A673 (cell line): Measurements from ENCODE around the gene PIK3R6. TPM values are rescaled to one million over a fixed set of nuclear protein-coding genes. Genes with fewer than 3 reads are reported as not detected.
A peak's percentile ranks its signal among the peaks of the same experiment; 100 is the strongest.

ENCODE experiments used
- Bru-seq: library from RNA; stranded (reverse); fragments of 400-500 nt; gene quantifications from one replicate; lab custom pipeline; 2021; lab: Mats Ljungman, UMichigan
- BruChase-seq, 2 experiments: library from RNA; stranded (reverse); fragments of 400-500 nt; gene quantifications; one replicate each; lab custom pipeline; 2021; lab: Mats Ljungman, UMichigan
- BruUV-seq: library from RNA; stranded (reverse); fragments of 400-500 nt; replicated peaks from 2 replicates; lab custom pipeline; 2021; lab: Mats Ljungman, UMichigan
- CTCF ChIA-PET: fragments of 300-600 bp; sonication (Branson Sonifier 250); formaldehyde crosslinking; loops from one replicate; lab custom pipeline; 2022; ENCODE audit warnings: antibody characterized with exemption; lab: Charles Lee
- POLR2A ChIA-PET: fragments of 300-600 bp; sonication (Branson Sonifier 250); formaldehyde crosslinking; loops from one replicate; lab custom pipeline; 2022; ENCODE audit warnings: antibody characterized with exemption; ENCODE audit not compliant: low non-redundant PET; lab: Charles Lee
- DNase-seq: peaks from one replicate; pipeline ENCODE4 v3.0.0-alpha.2; 2015; ENCODE audit warnings: low spot score
- H3K27ac ChIP-seq: fragments of 200-600 bp; sonication (generic); 2 replicates; pipeline ENCODE4 v1.5.1; 2016; ENCODE audit warnings: mixed run types, low read depth, mild to moderate bottlenecking, mixed read lengths, antibody characterized with exemption, low read length; ENCODE audit not compliant: poor library complexity, severe bottlenecking
- H3K27me3 ChIP-seq: fragments of 200-600 bp; sonication (generic); replicated peaks from 2 replicates; pipeline ENCODE4 v1.6.1; 2017; ENCODE audit warnings: mixed run types, low read depth, mild to moderate bottlenecking, mixed read lengths, antibody characterized with exemption, low read length; ENCODE audit not compliant: insufficient read depth, poor library complexity
- H3K36me3 ChIP-seq: fragments of 200-600 bp; sonication (generic); 2 replicates; pipeline ENCODE4 v1.6.1; 2016; ENCODE audit warnings: mixed run types, mild to moderate bottlenecking, mixed read lengths, antibody characterized with exemption, low read length; ENCODE audit not compliant: insufficient read depth, poor library complexity, severe bottlenecking
- H3K4me1 ChIP-seq: fragments of 200-600 bp; sonication (generic); 2 replicates; pipeline ENCODE4 v1.6.1; 2017; ENCODE audit warnings: mixed run types, mild to moderate bottlenecking, mixed read lengths, antibody characterized with exemption, low read length; ENCODE audit not compliant: insufficient read depth, poor library complexity, severe bottlenecking
- H3K4me3 ChIP-seq: fragments of 200-600 bp; sonication (generic); 2 replicates; pipeline ENCODE4 v1.5.1; 2016; ENCODE audit warnings: low read depth, mixed run types, mild to moderate bottlenecking, mixed read lengths, low read length; ENCODE audit not compliant: poor library complexity, severe bottlenecking
- H3K9me3 ChIP-seq: fragments of 200-600 bp; sonication (generic); 2 replicates; pipeline ENCODE4 v1.6.1; 2016; ENCODE audit warnings: mixed run types, low read depth, mild to moderate bottlenecking, mixed read lengths, antibody characterized with exemption, low read length; ENCODE audit not compliant: poor library complexity, severe bottlenecking
- EZH2 ChIP-seq: fragments of 200-600 bp; sonication (generic); IDR thresholded peaks from 2 replicates; pipeline ENCODE4 v1.6.1; 2017; ENCODE audit warnings: borderline replicate concordance, low read depth, mild to moderate bottlenecking, mixed read lengths, antibody characterized with exemption, low read length; ENCODE audit not compliant: poor library complexity, severe bottlenecking
- intact Hi-C: fragments of 100-400 bp; cut with micrococcal nuclease; formaldehyde crosslinking; loops from one replicate; pipeline ENCODE4 v1.10.0; 2022; ENCODE audit not compliant: unreplicated experiment
- long read RNA-seq: library from polyadenylated mRNA; stranded (forward); transcript quantifications from one replicate; pipeline ENCODE4 v2.0.0, GENCODE V29; 2022
- total RNA-seq: library from RNA; stranded (reverse); gene quantifications from 2 replicates; pipeline ENCODE4 v1.2.3, GENCODE V29; 2021
- TF ChIP-seq, protein P1 (sequence below): fragments of 300-800, 200-600 bp; sonication (generic); conservative IDR thresholded peaks from 2 replicates; pipeline ENCODE4 v1.5.1; 2017; ENCODE audit warnings: low read depth, mild to moderate bottlenecking, antibody characterized with exemption, low read length, moderate library complexity, mixed read lengths

The PIK3R6 gene, protein sequence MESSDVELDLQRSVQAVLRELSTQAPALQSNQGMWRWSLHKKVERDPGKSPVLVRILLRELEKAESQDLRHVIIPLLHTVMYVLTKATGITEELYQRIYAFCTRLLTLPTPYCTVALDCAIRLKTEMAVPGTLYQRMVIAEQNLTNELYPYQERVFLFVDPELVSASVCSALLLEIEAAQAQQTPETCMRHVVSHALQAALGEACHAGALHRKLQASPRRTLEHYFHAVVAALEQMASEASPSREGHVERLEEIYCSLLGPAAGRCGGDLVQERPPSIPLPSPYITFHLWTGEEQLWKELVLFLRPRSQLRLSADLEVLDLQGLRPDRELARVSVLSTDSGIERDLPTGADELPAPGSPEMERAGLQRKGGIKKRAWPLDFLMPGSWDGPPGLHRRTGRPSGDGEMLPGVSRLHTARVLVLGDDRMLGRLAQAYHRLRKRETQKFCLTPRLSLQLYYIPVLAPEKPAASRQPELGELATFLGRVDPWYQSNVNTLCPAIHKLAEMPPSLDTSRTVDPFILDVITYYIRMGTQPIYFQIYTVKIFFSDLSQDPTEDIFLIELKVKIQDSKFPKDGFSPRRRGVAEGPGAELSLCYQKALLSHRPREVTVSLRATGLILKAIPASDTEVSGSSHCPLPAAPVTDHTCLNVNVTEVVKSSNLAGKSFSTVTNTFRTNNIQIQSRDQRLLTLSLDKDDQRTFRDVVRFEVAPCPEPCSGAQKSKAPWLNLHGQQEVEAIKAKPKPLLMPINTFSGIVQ
- total RNA-seq (0.13 TPM in 1 of 2 replicates, not detected in the other), Bru-seq, nascent RNA (percentile 3 among the genes with signal in this experiment), BruChase-seq, experiment 1, labeled RNA remaining after a 2-hour chase (not detected), BruChase-seq, experiment 2, labeled RNA remaining after a 6-hour chase (not detected)
- long read RNA-seq = 0 reads

DNA sequence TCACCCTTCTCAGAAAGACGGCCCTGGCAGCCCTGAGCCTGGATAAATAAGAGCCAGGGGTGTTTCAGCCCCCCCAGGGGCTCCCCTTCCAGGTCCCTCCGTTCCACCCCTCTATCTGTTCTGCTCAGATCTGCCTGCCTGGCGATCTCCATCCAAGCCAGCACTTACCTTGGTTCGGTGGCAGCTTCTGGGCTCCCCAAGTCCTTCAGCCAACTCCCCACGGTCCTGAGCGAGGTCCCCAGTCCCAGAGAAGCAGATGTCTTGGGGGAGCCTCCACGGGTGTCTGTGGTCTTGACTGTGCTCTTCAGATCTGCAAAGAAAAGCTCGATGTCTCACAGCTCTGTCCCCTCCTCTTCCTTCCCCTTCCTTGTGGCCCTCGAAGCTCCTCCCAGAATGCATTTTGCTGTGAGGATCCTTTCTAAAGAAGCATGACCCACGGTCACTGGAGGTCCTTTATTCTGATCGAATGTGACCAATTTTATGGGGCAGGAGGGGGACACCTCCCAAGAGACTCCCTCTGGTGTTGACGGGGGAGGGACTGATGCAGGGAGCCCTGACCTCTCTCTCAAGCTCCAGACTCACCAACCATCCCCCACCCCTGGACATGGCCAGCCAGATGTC is at the start of gene PIK3R6:
Gene PIK3R6 (minus strand): TSS at position 314 of the 621 bp plus-strand sequence. CDS start 17,880 bp downstream, outside the sequence.
- Histone ChIP-seq H3K27me3 (no peaks in the 10 kb centered on the region), H3K27ac (no peak within 1 kb of the TSS), H3K4me1 (no peaks in the 10 kb centered on the region), H3K9me3 (no peaks in the 10 kb centered on the region), H3K36me3 (no peaks in the 10 kb centered on the region), H3K4me3 (no peak within 1 kb of the TSS)
- TF ChIP-seq, protein P1, sequence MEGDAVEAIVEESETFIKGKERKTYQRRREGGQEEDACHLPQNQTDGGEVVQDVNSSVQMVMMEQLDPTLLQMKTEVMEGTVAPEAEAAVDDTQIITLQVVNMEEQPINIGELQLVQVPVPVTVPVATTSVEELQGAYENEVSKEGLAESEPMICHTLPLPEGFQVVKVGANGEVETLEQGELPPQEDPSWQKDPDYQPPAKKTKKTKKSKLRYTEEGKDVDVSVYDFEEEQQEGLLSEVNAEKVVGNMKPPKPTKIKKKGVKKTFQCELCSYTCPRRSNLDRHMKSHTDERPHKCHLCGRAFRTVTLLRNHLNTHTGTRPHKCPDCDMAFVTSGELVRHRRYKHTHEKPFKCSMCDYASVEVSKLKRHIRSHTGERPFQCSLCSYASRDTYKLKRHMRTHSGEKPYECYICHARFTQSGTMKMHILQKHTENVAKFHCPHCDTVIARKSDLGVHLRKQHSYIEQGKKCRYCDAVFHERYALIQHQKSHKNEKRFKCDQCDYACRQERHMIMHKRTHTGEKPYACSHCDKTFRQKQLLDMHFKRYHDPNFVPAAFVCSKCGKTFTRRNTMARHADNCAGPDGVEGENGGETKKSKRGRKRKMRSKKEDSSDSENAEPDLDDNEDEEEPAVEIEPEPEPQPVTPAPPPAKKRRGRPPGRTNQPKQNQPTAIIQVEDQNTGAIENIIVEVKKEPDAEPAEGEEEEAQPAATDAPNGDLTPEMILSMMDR = no peak
- TF ChIP-seq EZH2 = no peak
- intact Hi-C loops = no loop called here
- ChIA-PET CTCF (no interaction called here), POLR2A (no interaction called here)
- no peak for DNase-seq
- BruUV-seq = no TSS peak

DNA sequence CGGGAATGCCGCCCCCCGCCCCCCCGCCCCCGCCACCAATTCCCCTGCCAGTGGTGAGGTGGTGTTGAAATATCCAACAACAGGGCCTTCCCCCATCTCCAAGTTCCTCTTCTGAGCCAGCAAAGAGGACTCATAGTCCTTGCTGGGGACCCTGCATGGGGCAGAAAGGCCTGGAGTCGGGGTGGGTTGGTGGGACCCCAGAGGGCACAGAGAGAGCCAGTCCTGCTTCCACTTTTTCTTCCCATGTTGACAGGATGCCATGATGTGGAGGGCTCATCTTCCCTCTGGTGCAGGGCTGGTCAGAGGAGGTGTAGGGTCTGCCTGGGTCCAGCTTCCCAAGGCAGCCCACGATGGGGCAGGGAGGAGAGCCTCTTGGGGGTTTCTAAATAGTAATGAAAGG is 49.0 kb upstream of the PIK3R6 start:
- intact Hi-C loops = no loop called here
- Histone ChIP-seq H3K4me3 (no peak overlapping the region), H3K27me3 (peaks cover 4% of the 10 kb centered on the region), H3K36me3 (no peaks in the 10 kb centered on the region), H3K4me1 (no peaks in the 10 kb centered on the region), H3K9me3 (peaks cover 10% of the 10 kb centered on the region), H3K27ac (no peak overlapping the region)
- TF ChIP-seq, protein P1 = no peak
- TF ChIP-seq EZH2 = no peak
- DNase-seq = no peak
- ChIA-PET POLR2A (no interaction called here), CTCF (no interaction called here)
- no TSS peak for BruUV-seq

DNA sequence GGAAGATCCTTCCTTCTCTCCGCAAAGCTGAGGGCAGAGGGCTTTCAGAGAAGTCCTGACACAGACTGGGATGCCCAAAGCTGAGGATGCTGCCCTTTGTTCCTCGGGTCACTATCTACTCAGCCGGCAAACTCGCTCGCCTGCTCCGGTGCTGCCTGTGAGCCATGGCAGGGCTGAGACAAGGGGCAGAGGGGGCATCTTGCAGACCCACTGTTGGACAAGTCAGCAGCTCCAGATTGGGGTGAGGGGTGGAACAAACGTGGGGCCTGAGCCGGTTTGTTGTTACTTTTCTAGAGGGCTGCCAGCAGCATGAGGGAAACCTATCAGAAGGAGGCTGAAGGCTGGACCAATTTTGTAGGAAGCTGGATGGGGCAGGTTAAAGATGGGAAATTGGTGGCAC is 47.1 kb upstream of the PIK3R6 start:
- DNase-seq = no peak
- H3K36me3 ChIP-seq = no peaks in the 10 kb centered on the region
- H3K27ac ChIP-seq = no peak overlapping the region
- peaks cover 13% of the 10 kb centered on the region for H3K27me3 ChIP-seq
- CTCF ChIA-PET = no interaction called here
- no peak overlapping the region for H3K4me3 ChIP-seq
- POLR2A ChIA-PET = no interaction called here
- TF ChIP-seq EZH2 = no peak
- TF ChIP-seq, protein P1 = no peak
- BruUV-seq = no TSS peak
- H3K9me3 ChIP-seq = peaks cover 10% of the 10 kb centered on the region
- no peaks in the 10 kb centered on the region for H3K4me1 ChIP-seq
- intact Hi-C loops = no loop called here
